GM21367 (cell line): ENCODE data around the gene SMIM38.
"Not testable (repeated sequence)": the region's sequence is repeated elsewhere in the genome, so short reads cannot be mapped to it uniquely, and the experiment has no call there.

Experiments
- ATAC-seq: cut with Tn5 transposase; IDR thresholded peaks from one replicate; pipeline ENCODE4 v1.9.1; 2021; ENCODE audit not compliant: unreplicated experiment

The SMIM38 gene

DNA sequence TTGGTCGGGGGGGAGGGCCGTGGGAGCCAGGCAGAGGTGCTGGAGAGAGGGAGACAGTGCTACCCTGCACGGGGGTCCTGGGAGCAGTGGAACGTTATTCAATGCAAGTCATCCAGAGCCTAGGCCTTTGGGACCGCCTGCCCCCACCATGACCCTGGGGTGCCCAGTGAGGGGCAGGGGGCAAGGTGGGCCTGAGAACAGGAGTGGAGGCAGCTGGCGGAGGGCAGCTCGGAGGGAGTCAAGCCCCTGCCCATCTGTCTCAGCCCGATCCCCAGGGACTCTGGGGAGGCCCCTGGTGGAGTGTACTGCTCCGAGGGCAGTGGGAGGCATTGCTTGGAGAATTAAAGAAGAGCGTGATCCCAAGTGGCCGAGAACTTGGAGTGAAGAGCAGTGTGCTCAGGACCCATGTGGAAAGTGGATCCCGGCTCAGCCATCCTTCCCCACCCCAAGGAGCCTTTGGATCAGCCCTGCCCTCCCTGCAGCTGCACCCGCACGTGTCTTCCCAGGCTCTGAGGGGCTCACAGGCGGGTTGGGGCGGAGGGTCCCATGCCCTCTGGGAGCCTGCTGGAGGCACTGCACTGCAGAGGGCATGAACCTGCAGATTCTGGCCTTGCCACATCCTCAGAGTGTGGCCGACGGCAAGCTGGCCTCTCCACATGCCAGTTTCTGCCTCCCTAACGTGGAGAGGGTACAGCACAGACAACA is 34.0 kb upstream of the SMIM38 start:
- ATAC-seq, result no peak

DNA sequence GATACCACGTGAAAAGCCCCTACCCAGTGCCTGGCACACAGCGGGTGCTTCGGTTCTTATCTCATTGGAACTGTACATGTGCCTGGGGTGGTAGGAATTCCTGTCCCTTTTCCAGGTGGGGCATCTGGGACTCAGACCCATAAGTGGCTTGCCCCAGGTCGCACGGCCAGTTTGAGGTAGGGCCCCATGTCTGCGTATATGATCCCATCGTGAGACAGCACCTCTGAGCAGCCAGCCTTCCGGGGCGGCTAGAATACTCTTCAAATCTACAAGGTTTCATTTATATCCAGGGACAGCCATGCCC is 33.5 kb upstream of the SMIM38 start:
- ATAC-seq, result no peak

DNA sequence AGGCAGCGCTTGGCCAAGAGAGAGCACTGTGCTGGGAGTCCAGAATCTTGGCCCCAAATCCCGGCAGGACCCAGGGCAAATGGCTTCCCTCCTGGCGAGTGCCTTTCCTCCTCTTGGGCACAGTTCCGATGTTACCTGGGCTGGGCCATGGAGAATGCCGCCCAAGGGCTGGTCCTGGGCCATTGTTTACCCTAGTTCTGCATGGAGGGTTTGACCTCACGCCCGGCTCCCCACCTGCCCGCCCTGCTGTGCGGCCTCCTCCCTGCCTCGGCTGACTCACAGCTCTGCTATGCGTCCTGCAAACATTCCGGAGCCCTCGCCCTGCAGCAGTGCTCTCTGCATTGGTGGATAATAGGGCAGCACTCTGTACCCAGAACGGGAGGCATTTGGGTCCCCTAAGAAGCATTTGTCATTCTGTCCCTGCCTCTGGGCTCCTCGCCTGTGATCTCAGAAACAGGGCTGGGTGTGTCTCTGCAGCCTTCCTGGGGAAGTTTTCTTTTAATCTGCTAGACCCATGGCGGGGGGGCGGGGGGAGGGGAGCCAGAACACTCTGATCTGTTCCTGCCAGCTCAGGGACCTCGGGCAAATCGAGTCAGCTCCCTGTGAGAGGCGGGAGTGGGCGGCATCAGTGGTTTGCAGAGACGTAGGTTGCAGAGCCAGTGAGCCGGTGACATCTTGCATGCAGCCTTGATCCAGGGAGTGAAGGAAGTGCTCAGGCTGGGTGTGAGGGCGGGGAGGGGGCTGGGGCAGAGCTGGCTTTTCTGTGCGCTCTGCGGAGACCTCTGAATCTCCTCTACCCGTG is 32.9 kb upstream of the SMIM38 start:
- no peak for ATAC-seq

- no peak for ATAC-seq
Measured at GRCh38 chr11:69123593-69124545, 31.9 kb upstream of the SMIM38 start.

DNA sequence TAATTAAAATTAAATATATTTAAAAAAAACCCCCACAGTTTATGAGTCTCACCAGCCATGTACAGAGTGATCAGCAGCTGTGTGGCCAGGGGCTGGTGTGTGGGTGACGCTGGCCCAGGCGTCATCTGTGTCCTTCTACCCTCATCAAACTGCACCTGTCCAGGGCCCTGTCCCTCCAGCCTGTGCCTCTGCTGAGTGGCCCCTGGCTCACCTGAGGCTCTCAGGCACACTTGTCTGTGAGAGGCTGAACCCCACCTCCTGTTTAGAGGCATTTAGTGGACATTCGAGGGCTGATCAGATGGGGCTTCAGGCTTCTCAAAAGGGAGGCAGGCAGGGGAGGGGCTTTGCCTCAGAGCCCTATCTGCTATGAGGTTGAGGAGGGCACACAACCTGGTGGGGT is 29.9 kb upstream of the SMIM38 start:
- ATAC-seq, result no peak

DNA sequence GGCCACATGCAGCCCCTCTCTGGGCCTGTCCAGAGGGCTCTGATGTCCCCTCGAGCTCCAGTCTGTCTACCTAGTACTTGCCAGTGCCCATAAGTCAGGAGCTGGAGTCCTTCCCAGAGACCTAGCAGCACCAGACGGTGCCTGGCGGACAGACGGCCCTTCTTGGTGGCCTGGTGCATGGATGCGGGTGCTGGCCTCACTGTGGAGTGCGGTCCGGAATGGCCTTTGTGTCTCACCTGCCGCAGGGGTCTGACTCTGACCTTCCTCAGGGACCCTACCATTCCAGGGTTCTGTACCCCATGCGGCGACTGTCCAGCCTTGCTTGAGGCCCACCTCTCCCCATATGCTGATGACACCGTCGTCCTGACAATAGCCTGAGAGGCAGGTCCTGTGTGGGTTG is 29.4 kb upstream of the SMIM38 start:
- no peak for ATAC-seq

DNA sequence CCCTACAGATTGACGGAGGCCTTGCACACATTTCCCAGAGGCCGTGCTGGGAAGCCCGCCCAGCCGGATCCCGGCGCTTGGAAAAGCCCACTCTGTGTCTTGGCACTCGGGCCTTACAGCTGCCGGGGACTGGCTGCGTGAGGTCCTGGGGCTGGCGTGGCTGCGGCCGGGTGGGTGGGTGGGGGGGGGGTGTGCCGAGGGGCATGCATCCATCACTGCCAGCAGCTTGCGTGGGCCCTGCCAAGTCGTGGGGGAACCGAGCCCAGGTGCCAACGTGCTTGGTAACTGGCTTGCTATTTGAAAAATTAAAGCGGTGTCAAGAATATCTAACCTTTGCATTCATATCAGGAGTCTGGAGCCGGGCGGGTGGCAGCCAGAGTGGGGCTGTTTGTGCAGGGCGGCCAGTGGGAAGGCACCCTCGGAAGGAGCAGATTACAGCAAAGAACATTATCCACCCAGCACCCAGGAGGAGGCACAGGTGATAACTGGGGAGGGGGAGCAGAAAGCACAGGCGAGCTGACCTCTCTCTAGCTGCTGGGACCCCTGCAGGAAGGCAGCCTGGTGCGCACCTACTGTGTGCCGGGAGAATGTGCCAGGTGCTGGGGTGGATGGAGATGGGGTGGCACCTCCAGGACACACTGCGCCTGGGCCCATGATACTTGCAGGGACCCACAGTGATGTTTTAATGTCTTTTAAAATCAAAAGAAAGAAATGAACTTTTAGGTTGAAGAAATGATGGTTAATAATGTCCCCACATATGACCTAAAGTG is 28.5 kb upstream of the SMIM38 start:
- ATAC-seq, result no peak

GRCh38 chr11:69127884-69128283 is 27.9 kb upstream of the SMIM38 start:
- ATAC-seq, result no peak

DNA sequence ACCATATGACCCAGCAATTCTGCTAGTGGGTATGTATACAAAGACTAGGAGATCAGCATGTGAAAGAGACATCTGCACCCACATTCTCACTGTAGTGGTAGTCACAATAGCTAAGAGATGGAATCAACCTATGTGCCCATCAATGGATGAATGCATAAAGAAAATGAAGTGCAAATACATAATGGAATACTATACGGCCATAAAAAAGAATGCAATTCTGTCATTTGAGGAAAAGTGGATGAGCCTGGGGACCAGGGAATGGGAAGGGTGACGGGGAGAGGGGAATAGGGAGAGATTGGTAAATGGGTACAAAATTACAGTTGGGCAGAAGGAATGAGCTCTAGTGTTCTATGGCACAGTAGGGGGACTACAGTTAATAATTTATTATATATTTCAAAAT is 26.7 kb upstream of the SMIM38 start:
- no peak for ATAC-seq

GRCh38 chr11:69129647-69130046 is 26.1 kb upstream of the SMIM38 start:
- ATAC-seq, result no peak

DNA sequence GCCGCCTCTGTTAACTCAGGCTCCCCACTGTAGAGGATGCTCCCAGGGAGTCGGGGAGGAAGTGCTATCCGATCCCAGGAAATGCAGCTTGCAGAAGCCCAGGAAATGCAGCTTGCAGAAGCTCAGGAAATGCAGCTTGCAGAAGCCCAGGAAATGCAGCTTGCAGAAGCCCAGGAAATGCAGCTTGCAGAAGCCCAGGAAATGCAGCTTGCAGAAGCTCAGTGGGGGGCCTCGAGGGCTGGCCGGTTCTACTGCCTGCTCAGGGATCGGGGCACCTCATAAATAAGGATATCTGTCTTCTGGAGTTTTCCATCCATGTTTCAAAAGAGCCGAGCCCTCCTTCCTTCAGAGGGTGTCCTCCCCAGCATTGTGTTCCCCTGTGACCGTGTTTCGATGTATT is 25.1 kb upstream of the SMIM38 start:
- no peak for ATAC-seq

DNA sequence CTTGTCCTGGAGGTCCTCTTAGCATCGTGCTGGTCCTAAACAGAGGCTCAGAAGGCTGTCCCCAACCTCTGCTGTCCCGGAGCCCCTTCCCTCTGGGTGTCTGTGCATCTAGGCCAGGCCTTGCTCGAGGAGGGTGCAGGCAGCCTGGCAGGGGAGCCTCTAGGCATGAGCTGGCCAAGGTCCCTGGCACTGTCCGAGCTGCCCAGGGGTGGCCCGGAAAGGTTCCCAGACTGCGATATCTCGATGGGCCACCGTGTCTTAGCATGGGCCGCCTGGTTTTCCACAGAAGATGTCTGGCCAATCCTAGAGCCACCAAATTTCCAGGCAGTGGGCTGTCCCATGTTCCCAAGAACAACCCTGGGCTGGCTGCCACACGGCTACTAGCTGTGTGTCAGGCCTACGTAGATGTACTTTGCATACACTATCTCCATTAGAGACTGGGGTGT is 24.6 kb upstream of the SMIM38 start:
- ATAC-seq, result no peak

- no peak for ATAC-seq
Measured at GRCh38 chr11:69131644-69132300, 24.0 kb upstream of the SMIM38 start.

DNA sequence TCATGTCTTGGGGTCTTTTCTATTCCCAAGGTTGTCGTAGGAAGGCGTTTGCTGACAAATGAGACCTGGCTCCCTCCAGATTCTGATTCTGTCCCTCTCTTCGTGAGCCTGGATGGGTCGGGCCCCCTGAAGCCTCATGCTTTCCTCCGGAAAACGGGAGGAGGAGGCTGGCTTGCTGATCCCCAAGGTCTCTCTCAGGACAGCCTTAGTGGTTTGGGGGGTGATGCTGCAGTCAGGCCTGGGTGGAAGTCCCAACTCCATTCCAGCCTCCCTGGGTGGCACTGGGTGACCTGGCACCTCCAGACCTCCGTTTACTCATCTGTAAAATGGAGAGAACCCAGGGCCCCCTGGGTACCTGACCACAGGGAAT is 23.4 kb upstream of the SMIM38 start:
- ATAC-seq, result no peak

DNA sequence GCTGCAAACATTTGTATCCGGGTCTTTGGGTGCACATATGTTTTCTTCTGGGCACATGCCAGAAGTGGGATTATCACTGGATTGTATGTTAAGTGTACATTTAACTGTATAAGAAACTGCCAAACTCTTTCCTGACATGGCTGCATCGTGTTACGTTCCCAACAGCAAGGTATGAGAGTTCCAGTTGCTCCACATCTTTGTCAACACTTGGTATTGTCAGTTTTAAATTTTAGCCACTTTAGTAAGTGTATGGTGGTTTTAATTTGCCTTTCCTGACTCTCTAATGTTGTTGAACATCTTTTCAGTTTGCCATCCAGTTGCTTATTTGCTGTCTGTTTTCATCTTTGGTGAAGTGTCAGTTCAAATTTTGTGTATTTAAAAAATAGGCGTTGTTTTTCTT is 22.5 kb upstream of the SMIM38 start:
- ATAC-seq, result no peak

DNA sequence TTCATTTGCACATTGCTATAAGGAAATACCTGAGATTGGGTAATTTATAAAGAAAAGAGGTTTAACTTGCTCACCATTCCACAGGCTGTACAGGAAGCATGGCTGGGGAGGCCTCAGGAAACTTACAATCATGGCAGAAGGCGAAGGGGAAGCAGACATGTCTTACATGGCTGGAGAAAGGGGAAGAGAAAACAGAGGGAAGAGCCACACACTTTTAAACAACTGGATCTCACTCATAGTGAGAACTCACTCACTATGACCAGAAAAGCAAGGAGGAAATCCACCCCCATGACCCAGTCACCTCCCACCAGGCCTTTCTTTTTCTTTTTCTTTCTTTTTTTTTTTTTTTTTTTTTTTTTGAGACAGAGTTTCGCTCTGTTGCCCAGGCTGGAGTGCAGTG is 21.6 kb upstream of the SMIM38 start:
- not testable (repeated sequence) for ATAC-seq

GRCh38 chr11:69134957-69135356 is 20.8 kb upstream of the SMIM38 start:
- no peak for ATAC-seq

DNA sequence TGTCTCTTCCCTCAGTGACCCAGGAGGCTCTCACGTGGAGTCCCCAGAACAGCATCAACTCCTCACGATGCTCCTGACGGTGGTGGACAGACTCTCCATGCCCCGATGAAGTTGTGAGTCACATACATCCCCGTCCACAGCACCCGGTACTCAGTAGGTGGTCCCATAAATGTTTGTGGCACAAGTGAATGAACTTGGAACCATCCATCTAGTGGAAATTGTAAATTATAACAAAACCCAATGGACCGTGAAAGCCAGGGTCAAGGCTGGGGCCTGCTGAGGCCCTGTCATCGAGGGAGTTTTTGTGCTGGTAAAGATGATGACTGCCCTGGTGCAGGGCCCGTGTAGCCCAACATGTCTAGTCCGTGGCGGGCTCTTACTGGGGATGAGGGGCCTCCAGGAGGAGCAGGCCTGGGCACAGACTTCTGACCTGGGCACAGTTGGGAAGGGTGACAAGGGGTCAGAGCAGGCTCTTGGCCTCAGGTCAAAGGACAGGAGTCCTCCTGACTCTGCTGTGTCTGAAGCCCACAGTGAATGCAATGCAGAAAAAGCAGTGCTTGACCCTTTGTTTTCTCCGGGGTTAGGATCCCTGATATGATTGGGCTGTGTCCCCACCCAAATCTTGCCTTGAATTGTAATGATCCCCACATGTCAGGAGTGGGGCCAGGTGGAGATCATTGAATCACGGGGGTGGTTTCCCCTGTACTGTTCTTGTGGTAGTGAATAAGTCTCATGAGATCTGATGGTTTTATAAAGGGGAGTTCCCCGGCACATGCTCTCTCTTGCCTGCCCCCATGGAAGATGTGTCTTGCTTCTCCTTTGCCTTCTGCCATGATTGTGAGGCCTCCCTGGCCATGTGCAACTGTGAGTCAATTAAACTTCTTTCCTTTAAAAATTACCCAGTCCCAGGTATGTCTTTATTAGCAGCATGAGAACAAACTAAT is 20.0 kb upstream of the SMIM38 start:
- no peak for ATAC-seq

DNA sequence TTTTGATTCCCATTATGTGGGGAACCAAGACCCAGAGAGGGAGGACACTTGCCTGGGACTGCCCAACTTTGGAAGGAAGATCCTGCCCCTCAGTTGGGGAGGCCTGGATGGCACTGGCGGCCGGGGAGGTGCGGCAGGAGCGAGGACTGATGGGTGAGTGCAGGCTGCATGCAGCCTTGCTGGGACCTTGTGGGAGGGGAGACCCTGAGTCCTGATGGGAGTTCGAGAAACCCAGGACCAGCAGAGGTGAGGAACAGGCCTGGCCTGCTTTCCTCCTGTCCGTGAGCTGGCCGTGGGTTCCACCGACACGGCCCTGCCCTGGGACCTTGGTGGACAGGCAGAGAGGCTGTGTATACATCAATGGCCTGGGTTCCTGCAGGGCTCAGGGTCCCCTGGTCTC is 19.3 kb upstream of the SMIM38 start:
- ATAC-seq, result no peak
